HEK293T (cell line): ENCODE measurements around the gene RASSF10.

Source experiments
- CTCF ChIA-PET: fragments of 350-600 bp; formaldehyde crosslinking; extraction: SDS; loops from one replicate; lab custom pipeline; 2021; ENCODE audit warnings: antibody characterized with exemption, inconsistent platforms; lab: Yijun Ruan, JAX
- POLR2A ChIA-PET: fragments of 350-600 bp; formaldehyde crosslinking; extraction: SDS; loops from one replicate; lab custom pipeline; 2020; ENCODE audit warnings: antibody characterized with exemption, inconsistent platforms; lab: Yijun Ruan, JAX
- DNase-seq: peaks from one replicate; pipeline ENCODE4 v3.0.0; 2012; ENCODE audit warnings: mixed read lengths; ENCODE audit errors: extremely low spot score
- ARNT ChIP-seq: fragments of 450-650 bp; IDR thresholded peaks from 2 replicates; pipeline ENCODE4 v1.6.1; 2017; ENCODE audit warnings: mild to moderate bottlenecking
- BHLHE40 ChIP-seq: fragments of 450-650 bp; IDR thresholded peaks from 2 replicates; pipeline ENCODE4 v1.6.1; 2016; ENCODE audit warnings: mild to moderate bottlenecking, moderate library complexity, borderline replicate concordance
- CTBP1 ChIP-seq: fragments of 450-650 bp; IDR thresholded peaks from 2 replicates; pipeline ENCODE4 v1.6.1; 2016; ENCODE audit warnings: borderline replicate concordance
- ELF4 ChIP-seq: fragments of 450-650 bp; IDR thresholded peaks from 2 replicates; pipeline ENCODE4 v1.6.1; 2017; ENCODE audit warnings: antibody characterized with exemption
- FOXA1 ChIP-seq: fragments of 450-650 bp; IDR thresholded peaks from 2 replicates; pipeline ENCODE4 v1.6.1; 2016; ENCODE audit warnings: mild to moderate bottlenecking
- FOXK2 ChIP-seq: fragments of 450-650 bp; IDR thresholded peaks from 2 replicates; pipeline ENCODE4 v1.6.1; 2016; ENCODE audit warnings: mild to moderate bottlenecking
- FOXM1 ChIP-seq: fragments of 450-650 bp; IDR thresholded peaks from 2 replicates; pipeline ENCODE4 v1.6.1; 2017; ENCODE audit warnings: mild to moderate bottlenecking, borderline replicate concordance
- HDGF ChIP-seq: fragments of 450-650 bp; IDR thresholded peaks from 2 replicates; pipeline ENCODE4 v1.6.1; 2017; ENCODE audit warnings: antibody characterized with exemption, borderline replicate concordance
- L3MBTL2 ChIP-seq: fragments of 450-650 bp; conservative IDR thresholded peaks from 2 replicates; pipeline ENCODE4 v1.6.1; 2016; ENCODE audit warnings: mild to moderate bottlenecking
- LEF1 ChIP-seq: fragments of 450-650 bp; IDR thresholded peaks from 2 replicates; pipeline ENCODE4 v1.6.1; 2017; ENCODE audit warnings: mild to moderate bottlenecking, borderline replicate concordance
- NFRKB ChIP-seq: fragments of 450-650 bp; IDR thresholded peaks from 2 replicates; pipeline ENCODE4 v1.6.1; 2016; ENCODE audit warnings: mild to moderate bottlenecking, moderate library complexity
- PKNOX1 ChIP-seq: fragments of 450-650 bp; IDR thresholded peaks from 2 replicates; pipeline ENCODE4 v1.6.1; 2016
- SP1 ChIP-seq: fragments of 450-650 bp; IDR thresholded peaks from 2 replicates; pipeline ENCODE4 v1.6.1; 2017
- SUZ12 ChIP-seq: fragments of 450-650 bp; IDR thresholded peaks from 2 replicates; pipeline ENCODE4 v1.6.1; 2016; ENCODE audit warnings: mild to moderate bottlenecking
- TARDBP ChIP-seq: fragments of 450-650 bp; IDR thresholded peaks from 2 replicates; pipeline ENCODE4 v1.6.1; 2016
- ZNF384 ChIP-seq: fragments of 450-650 bp; IDR thresholded peaks from 2 replicates; pipeline ENCODE4 v1.6.1; 2016

The RASSF10 gene

GRCh38 chr11:13047884-13048283 is 38.8 kb downstream of the RASSF10 start:
- DNase-seq = no peak
- ChIA-PET CTCF (no interaction called here), POLR2A (no interaction called here)
- no peak for TF ChIP-seq HDGF
- TF ChIP-seq FOXM1 = no peak
- TF ChIP-seq BHLHE40 = no peak
- no peak for TF ChIP-seq TARDBP
- no peak for TF ChIP-seq PKNOX1
- no peak for TF ChIP-seq LEF1
- TF ChIP-seq FOXK2 = no peak
- no peak for TF ChIP-seq ELF4
- no peak for TF ChIP-seq SUZ12
- no peak for TF ChIP-seq ARNT
- TF ChIP-seq FOXA1 = no peak
- no peak for TF ChIP-seq ZNF384
- TF ChIP-seq L3MBTL2 = no peak
- TF ChIP-seq CTBP1 = no peak
- no peak for TF ChIP-seq SP1
- no peak for TF ChIP-seq NFRKB

- no peak for TF ChIP-seq ZNF384
- TF ChIP-seq CTBP1 = no peak
- no peak for TF ChIP-seq PKNOX1
- no peak for TF ChIP-seq NFRKB
- no peak for TF ChIP-seq SP1
- TF ChIP-seq FOXK2 = no peak
- TF ChIP-seq L3MBTL2 = no peak
- TF ChIP-seq ARNT = no peak
- no peak for TF ChIP-seq LEF1
- TF ChIP-seq FOXA1 = no peak
- no peak for TF ChIP-seq HDGF
Measured at GRCh38 chr11:13051257-13051656, 42.1 kb downstream of the RASSF10 start.

GRCh38 chr11:13052130-13052571 is 43.0 kb downstream of the RASSF10 start:
- POLR2A ChIA-PET = no interaction called here
- CTCF ChIA-PET = no interaction called here
- DNase-seq = no peak
- no peak for TF ChIP-seq LEF1
- TF ChIP-seq FOXM1 = no peak
- TF ChIP-seq BHLHE40 = no peak
- TF ChIP-seq L3MBTL2 = no peak
- no peak for TF ChIP-seq ZNF384
- TF ChIP-seq ARNT = no peak
- no peak for TF ChIP-seq ELF4
- TF ChIP-seq HDGF = no peak
- TF ChIP-seq SUZ12 = no peak
- TF ChIP-seq NFRKB = no peak

More at GRCh38 chr11:13051257-13051656, 42.1 kb downstream of the RASSF10 start:
- POLR2A ChIA-PET = no interaction called here
- no peak for DNase-seq
- CTCF ChIA-PET = no interaction called here

GRCh38 chr11:13053255-13053917 is 44.3 kb downstream of the RASSF10 start:
- CTCF ChIA-PET = no interaction called here
- no peak for TF ChIP-seq PKNOX1
- no peak for TF ChIP-seq FOXM1
- no peak for TF ChIP-seq NFRKB
- TF ChIP-seq HDGF = no peak
- TF ChIP-seq BHLHE40 = no peak
- TF ChIP-seq ELF4 = no peak
- TF ChIP-seq LEF1 = no peak
- no peak for TF ChIP-seq ZNF384
- no peak for TF ChIP-seq L3MBTL2
- TF ChIP-seq SP1 = no peak
- no peak for TF ChIP-seq FOXA1
- TF ChIP-seq CTBP1 = no peak
- no peak for TF ChIP-seq TARDBP
- TF ChIP-seq FOXK2 = no peak
- TF ChIP-seq ARNT = no peak
- TF ChIP-seq SUZ12 = no peak
- POLR2A ChIA-PET = no interaction called here
- no peak for DNase-seq

- ChIA-PET POLR2A (no interaction called here), CTCF (no interaction called here)
- no peak for DNase-seq
- TF ChIP-seq HDGF = no peak
- TF ChIP-seq FOXM1 = no peak
Measured at GRCh38 chr11:13054278-13054677, 45.2 kb downstream of the RASSF10 start.

- TF ChIP-seq ARNT = no peak
- ChIA-PET CTCF (no interaction called here), POLR2A (no interaction called here)
- DNase-seq = no peak
Measured at GRCh38 chr11:13055200-13055599, 46.1 kb downstream of the RASSF10 start.
